Measurements from ENCODE around the gene SMURF1.

Gene SMURF1

DNA sequence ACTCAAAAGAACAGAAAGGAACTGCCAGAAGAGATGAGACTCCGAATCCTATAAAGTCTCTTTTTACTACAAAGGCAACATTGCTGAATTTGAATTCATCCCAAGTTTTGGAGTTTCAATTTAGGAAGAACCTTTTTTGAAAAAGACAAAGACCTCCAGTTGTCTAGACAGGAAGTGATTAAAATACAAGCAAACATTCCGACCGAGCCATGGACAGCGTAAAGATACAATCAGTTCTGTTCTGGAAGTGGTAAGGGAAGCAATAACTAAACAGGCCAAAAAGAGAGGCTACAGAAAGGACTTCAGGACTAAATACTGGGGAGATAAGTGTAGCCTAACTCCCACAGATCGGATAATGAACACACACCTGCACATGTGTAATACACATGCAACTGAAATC is 101.0 kb downstream of the SMURF1 start:
- peaks cover 91% of the 10 kb centered on the region for H3K36me3 ChIP-seq (ENCODE audit: insufficient read depth, low read length)
- H3K9me3 ChIP-seq (ENCODE audit: low read length) = no peaks in the 10 kb centered on the region
- H3K79me2 ChIP-seq (ENCODE audit: insufficient read depth, low read length) = no peaks in the 10 kb centered on the region
- H3K4me1 ChIP-seq (ENCODE audit: insufficient read depth, low read length, severe bottlenecking) = no peaks in the 10 kb centered on the region
- no peaks in the 10 kb centered on the region for H3K27me3 ChIP-seq (ENCODE audit: insufficient read depth, low read length)
- TF ChIP-seq, protein P1, sequence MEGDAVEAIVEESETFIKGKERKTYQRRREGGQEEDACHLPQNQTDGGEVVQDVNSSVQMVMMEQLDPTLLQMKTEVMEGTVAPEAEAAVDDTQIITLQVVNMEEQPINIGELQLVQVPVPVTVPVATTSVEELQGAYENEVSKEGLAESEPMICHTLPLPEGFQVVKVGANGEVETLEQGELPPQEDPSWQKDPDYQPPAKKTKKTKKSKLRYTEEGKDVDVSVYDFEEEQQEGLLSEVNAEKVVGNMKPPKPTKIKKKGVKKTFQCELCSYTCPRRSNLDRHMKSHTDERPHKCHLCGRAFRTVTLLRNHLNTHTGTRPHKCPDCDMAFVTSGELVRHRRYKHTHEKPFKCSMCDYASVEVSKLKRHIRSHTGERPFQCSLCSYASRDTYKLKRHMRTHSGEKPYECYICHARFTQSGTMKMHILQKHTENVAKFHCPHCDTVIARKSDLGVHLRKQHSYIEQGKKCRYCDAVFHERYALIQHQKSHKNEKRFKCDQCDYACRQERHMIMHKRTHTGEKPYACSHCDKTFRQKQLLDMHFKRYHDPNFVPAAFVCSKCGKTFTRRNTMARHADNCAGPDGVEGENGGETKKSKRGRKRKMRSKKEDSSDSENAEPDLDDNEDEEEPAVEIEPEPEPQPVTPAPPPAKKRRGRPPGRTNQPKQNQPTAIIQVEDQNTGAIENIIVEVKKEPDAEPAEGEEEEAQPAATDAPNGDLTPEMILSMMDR (IDR thresholded peaks at IDR 0.05; ENCODE audit: low read length) = no peak
- TF ChIP-seq EZH2 (IDR thresholded peaks at IDR 0.05; ENCODE audit: borderline replicate concordance, low read length) = no peak
- no peak overlapping the region for H2AFZ ChIP-seq (ENCODE audit: low read length)
- H4K20me1 ChIP-seq (ENCODE audit: insufficient read depth, low read length) = no peaks in the 10 kb centered on the region
- no peak overlapping the region for H3K4me2 ChIP-seq (ENCODE audit: low read length)
- no peak overlapping the region for H3K27ac ChIP-seq (ENCODE audit: low read depth, low read length, poor library complexity, severe bottlenecking)
- H3K9me2 ChIP-seq (ENCODE audit: low read depth, low read length) = no peaks in the 10 kb centered on the region
- H3K9ac ChIP-seq (ENCODE audit: low read length) = no peak overlapping the region
- H3F3A ChIP-seq (ENCODE audit: insufficient read depth, low read length) = no peaks in the 10 kb centered on the region
- H3K4me3 ChIP-seq (ENCODE audit: low read depth, low read length, poor library complexity, severe bottlenecking) = no peak overlapping the region

DNA sequence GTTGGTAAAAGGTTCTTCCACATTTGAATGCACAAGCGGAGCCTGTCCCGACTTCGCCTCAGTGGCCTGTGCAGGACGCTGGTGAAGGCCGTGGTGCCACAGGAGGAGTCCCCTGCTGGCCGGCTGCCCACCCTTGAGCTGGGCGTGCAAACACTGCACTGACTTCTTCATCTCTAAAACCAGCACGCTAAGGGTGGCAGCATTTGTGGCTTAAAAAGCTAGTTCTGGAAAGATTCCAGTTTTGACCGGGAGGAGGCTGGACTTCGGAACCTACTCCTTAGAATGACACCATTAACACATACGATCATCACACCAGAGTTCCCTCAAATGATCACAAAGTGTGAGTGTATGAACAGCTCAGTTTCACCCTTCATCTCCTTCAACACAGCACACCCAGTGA is 102.4 kb downstream of the SMURF1 start:
- H3K9me2 ChIP-seq (ENCODE audit: low read depth, low read length) = no peaks in the 10 kb centered on the region
- no peak for TF ChIP-seq EZH2 (IDR thresholded peaks at IDR 0.05; ENCODE audit: borderline replicate concordance, low read length)
- TF ChIP-seq, protein P1 (IDR thresholded peaks at IDR 0.05; ENCODE audit: low read length) = no peak
- no peaks in the 10 kb centered on the region for H3K4me1 ChIP-seq (ENCODE audit: insufficient read depth, low read length, severe bottlenecking)
- peaks cover 92% of the 10 kb centered on the region for H3K36me3 ChIP-seq (ENCODE audit: insufficient read depth, low read length)
- no peaks in the 10 kb centered on the region for H3F3A ChIP-seq (ENCODE audit: insufficient read depth, low read length)
- H3K9me3 ChIP-seq (ENCODE audit: low read length) = no peaks in the 10 kb centered on the region
- no peak overlapping the region for H3K27ac ChIP-seq (ENCODE audit: low read depth, low read length, poor library complexity, severe bottlenecking)
- H3K27me3 ChIP-seq (ENCODE audit: insufficient read depth, low read length) = no peaks in the 10 kb centered on the region
- no peaks in the 10 kb centered on the region for H4K20me1 ChIP-seq (ENCODE audit: insufficient read depth, low read length)
- H2AFZ ChIP-seq (ENCODE audit: low read length) = no peak overlapping the region
- H3K4me3 ChIP-seq (ENCODE audit: low read depth, low read length, poor library complexity, severe bottlenecking) = no peak overlapping the region
- no peaks in the 10 kb centered on the region for H3K79me2 ChIP-seq (ENCODE audit: insufficient read depth, low read length)
- H3K9ac ChIP-seq (ENCODE audit: low read length) = no peak overlapping the region
- no peak overlapping the region for H3K4me2 ChIP-seq (ENCODE audit: low read length)

DNA sequence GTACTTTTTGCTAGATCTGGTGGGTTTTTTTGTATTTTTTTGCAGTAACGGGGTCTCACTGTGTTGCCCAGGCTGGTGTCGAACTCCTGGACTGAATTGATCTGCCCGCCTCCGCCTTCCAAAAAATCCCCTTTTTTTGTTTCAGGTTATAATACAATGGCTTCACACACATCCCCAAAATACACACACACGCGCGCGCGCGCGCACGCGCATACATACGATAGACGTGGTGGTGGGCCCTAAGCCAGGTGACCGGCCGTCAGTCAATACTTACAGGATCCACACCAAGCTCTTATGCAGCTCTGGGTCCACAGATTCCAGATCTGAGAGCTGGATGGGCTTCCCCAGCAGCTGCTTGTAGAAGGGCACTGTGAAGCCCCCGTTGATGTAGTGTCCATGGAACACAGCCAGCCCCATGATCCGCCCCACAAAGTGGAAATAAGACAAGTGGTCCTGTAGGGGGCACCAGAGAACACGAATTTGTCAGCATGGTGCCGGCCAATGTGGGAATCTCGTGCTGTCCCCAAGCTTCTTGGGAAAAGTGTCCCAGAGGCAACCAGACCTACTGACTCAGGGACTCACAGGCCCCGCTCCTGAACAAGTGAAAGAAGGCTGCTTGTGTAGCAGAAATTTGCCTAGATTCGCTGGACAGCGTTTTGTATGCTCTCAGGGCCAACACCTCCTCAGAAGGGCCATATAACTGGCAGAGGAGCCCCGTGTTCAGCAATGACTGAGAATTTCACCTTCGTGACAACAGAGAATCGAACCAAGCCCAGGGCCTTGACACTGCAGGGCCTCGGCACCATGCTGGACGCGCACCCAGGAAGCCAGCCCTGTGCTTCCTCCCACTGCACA is 103.6 kb downstream of the SMURF1 start:
- H3K9me2 ChIP-seq (ENCODE audit: low read depth, low read length) = no peaks in the 10 kb centered on the region
- no peak overlapping the region for H3K4me2 ChIP-seq (ENCODE audit: low read length)
- H3K36me3 ChIP-seq (ENCODE audit: insufficient read depth, low read length) = peaks cover 94% of the 10 kb centered on the region
- no peak overlapping the region for H3K4me3 ChIP-seq (ENCODE audit: low read depth, low read length, poor library complexity, severe bottlenecking)
- no peak for TF ChIP-seq EZH2 (IDR thresholded peaks at IDR 0.05; ENCODE audit: borderline replicate concordance, low read length)
- TF ChIP-seq, protein P1 (IDR thresholded peaks at IDR 0.05; ENCODE audit: low read length) = peak; percentile 91
- no peaks in the 10 kb centered on the region for H3F3A ChIP-seq (ENCODE audit: insufficient read depth, low read length)
- H3K27ac ChIP-seq (ENCODE audit: low read depth, low read length, poor library complexity, severe bottlenecking) = peak overlapping the region; percentile 9
- H3K4me1 ChIP-seq (ENCODE audit: insufficient read depth, low read length, severe bottlenecking) = no peaks in the 10 kb centered on the region
- H4K20me1 ChIP-seq (ENCODE audit: insufficient read depth, low read length) = no peaks in the 10 kb centered on the region
- no peak overlapping the region for H3K9ac ChIP-seq (ENCODE audit: low read length)
- H3K79me2 ChIP-seq (ENCODE audit: insufficient read depth, low read length) = no peaks in the 10 kb centered on the region
- no peaks in the 10 kb centered on the region for H3K27me3 ChIP-seq (ENCODE audit: insufficient read depth, low read length)
- H2AFZ ChIP-seq (ENCODE audit: low read length) = no peak overlapping the region
- no peaks in the 10 kb centered on the region for H3K9me3 ChIP-seq (ENCODE audit: low read length)
